GM12865 (cell line): Measurements from ENCODE around the gene ABCB9.
A peak's percentile ranks its signal among the peaks of the same experiment; 100 is the strongest.
"Not testable (repeated sequence)": the region's sequence is repeated elsewhere in the genome, so short reads cannot be mapped to it uniquely, and the experiment has no call there.

Source experiments
- DNase-seq: peaks from one replicate; pipeline ENCODE4 v3.0.0; 2010; ENCODE audit warnings: low read depth
- H3K4me3 ChIP-seq: 2 replicates; pipeline ENCODE4 v1.5.1; 2011; ENCODE audit warnings: mild to moderate bottlenecking, low read depth, low read length, control low read depth
- CTCF ChIP-seq: IDR thresholded peaks from 2 replicates; pipeline ENCODE4 v1.5.1; 2011; ENCODE audit warnings: low read length, control low read depth, low read depth, inconsistent platforms; ENCODE audit not compliant: insufficient read depth; ENCODE audit errors: missing control alignments

ABCB9 gene

GRCh38 chr12:122946690-122947341 is 19.4 kb downstream of the ABCB9 start:
- peak; percentile 88 for DNase-seq
- TF ChIP-seq CTCF: peak; percentile 10
- no peak overlapping the region for H3K4me3 ChIP-seq

- no peak overlapping the region for H3K4me3 ChIP-seq
- TF ChIP-seq CTCF: no peak
- no peak for DNase-seq
Observed at GRCh38 chr12:122944605-122945592, 21.4 kb downstream of the ABCB9 start.

GRCh38 chr12:122943196-122943595 is 23.1 kb downstream of the ABCB9 start:
- DNase-seq: no peak
- no peak overlapping the region for H3K4me3 ChIP-seq
- TF ChIP-seq CTCF: no peak

- no peak for TF ChIP-seq CTCF
- no peak for DNase-seq
- H3K4me3 ChIP-seq: no peak overlapping the region
Observed at GRCh38 chr12:122942637-122943036, 23.6 kb downstream of the ABCB9 start.

GRCh38 chr12:122941351-122941750 is 24.9 kb downstream of the ABCB9 start:
- not testable (repeated sequence) for H3K4me3 ChIP-seq, DNase-seq

- TF ChIP-seq CTCF: no peak
- DNase-seq: no peak
Observed at GRCh38 chr12:122939125-122939524, 27.1 kb downstream of the ABCB9 start.

GRCh38 chr12:122937622-122938091 is 28.6 kb downstream of the ABCB9 start:
- no peak for TF ChIP-seq CTCF
- peak; percentile 55 for DNase-seq
- no peak overlapping the region for H3K4me3 ChIP-seq

More at GRCh38 chr12:122939125-122939524, 27.1 kb downstream of the ABCB9 start:
- H3K4me3 ChIP-seq: no peak overlapping the region
